Kidney (tissue), 14 donors: ENCODE results near the gene MSLN. TPM values are rescaled to one million over a fixed set of nuclear protein-coding genes. Genes with fewer than 3 reads are reported as not detected.
A peak's percentile ranks its signal among the peaks of the same experiment; 100 is the strongest.

Experiments
- DNase-seq, 5 donors: peaks; one replicate each; pipeline ENCODE4 v3.0.0-alpha.2; 2013 to 2020
- FAIRE-seq: peaks from 2 replicates; lab custom pipeline; 2012; peaks lifted over from hg19 to GRCh38; lab: Jason Lieb, UNC
- H3K27ac ChIP-seq, 2 donors: one replicate each; pipeline ENCODE4 v1.7.0; 2013; ENCODE audit warnings: low read depth in 2 of 2, low read length in 2 of 2, inconsistent platforms in 1 of 2
- H3K27me3 ChIP-seq: one replicate; pipeline ENCODE4 v1.7.1; 2013; ENCODE audit warnings: low read length, inconsistent platforms; ENCODE audit not compliant: control insufficient read depth, insufficient read depth
- H3K36me3 ChIP-seq, 3 donors: one replicate each; pipeline versions ENCODE4 v1.7.0 to v1.7.1; 2013; ENCODE audit warnings: low read length in 3 of 3, control low read depth in 1 of 3, inconsistent platforms in 1 of 3; ENCODE audit not compliant: insufficient read depth in 3 of 3, control insufficient read depth in 2 of 3
- H3K4me1 ChIP-seq, 3 donors: one replicate each; pipeline versions ENCODE4 v1.7.0 to v1.7.1; 2013; ENCODE audit warnings: low read length in 3 of 3, inconsistent platforms in 1 of 3, low read depth in 1 of 3; ENCODE audit not compliant: control insufficient read depth in 2 of 3, insufficient read depth in 2 of 3
- H3K4me3 ChIP-seq, 3 donors: one replicate each; pipeline versions ENCODE4 v1.7.0 to v1.8.1; 2013; ENCODE audit warnings: low read length in 3 of 3, control low read depth in 1 of 3, inconsistent platforms in 1 of 3
- H3K9ac ChIP-seq, 3 donors: one replicate each; pipeline versions ENCODE4 v1.7.0 to v1.7.1; 2013; ENCODE audit warnings: low read length in 3 of 3, control low read depth in 1 of 3, inconsistent platforms in 1 of 3
- H3K9me3 ChIP-seq, 3 donors: one replicate each; pipeline versions ENCODE4 v1.7.0 to v1.7.1; 2013; ENCODE audit warnings: low read length in 3 of 3, control low read depth in 1 of 3, inconsistent platforms in 1 of 3; ENCODE audit not compliant: control insufficient read depth in 2 of 3, insufficient read depth in 1 of 3
- intact Hi-C: fragments of 100-400 bp; cut with DNase I; formaldehyde crosslinking; loops from one replicate; pipeline ENCODE4 v1.11.1; 2022
- polyA plus RNA-seq: library from polyadenylated mRNA; stranded (reverse); fragments of 350-450 nt; fragmentation: Illumina TruSeq; extraction: RNeasy Lipid Tissue Mini Kit (QIAGEN cat#74804); gene quantifications from one replicate; pipeline ENCODE4 v1.2.3, GENCODE V29; 2014; ENCODE audit warnings: low read depth, low replicate concordance; ENCODE audit not compliant: insufficient read depth
- total RNA-seq: library from RNA; stranded (reverse); fragmentation: NEBNext Ultra II Directional; extraction: Animal tissue kit (Norgen Biotek cat#: 25700); gene quantifications from one replicate; pipeline ENCODE4 v1.2.1, GENCODE V29; 2021
- TF ChIP-seq, protein P1 (sequence below): IDR thresholded peaks from 3 replicates; pipeline ENCODE4 v1.5.1; 2012; ENCODE audit warnings: mild to moderate bottlenecking, moderate library complexity, borderline replicate concordance; ENCODE audit not compliant: insufficient read depth; ENCODE audit errors: extremely low read depth
- donor health status: control.
- donor health status: control.
- donor health status: control.
- donor health status: control.
- donor health status: control.
- donor health status: DM: yes; HTN: yes; CAD: no.
- donor health status: Normal renal cell carcinoma (clear cell type).

Gene MSLN
- total and polyA plus RNA-seq, 2 donors from 2014 or later, result 3.7 to 19.4 TPM

DNA sequence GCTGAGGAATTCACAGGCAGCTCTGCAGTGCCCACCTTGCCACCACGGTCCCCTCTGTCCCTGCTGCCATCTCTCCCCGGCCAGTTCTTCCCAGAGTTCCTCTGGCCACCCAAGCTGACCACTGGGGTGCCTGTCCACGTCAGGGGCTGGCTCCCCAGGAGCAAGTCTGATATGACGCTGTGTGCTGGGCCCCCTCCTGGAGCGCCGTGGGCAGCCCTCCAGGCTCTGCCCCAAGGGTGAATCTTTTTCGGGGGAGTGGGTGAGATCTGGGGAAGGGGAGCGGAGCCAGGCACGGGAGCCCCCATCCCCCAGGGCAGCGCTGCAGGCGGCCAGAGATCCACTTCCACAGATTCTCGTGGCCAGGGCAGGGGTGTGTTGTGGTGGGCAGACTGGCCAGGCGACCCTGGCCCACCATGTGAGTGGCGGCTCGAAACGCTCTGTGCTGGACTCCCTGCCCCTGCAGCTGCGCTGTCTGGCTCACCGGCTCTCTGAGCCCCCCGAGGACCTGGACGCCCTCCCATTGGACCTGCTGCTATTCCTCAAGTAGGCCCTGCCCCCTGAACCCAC lies 3.7 kb downstream of the MSLN start:
- H3K4me3 ChIP-seq, result no peak overlapping the region
- no peaks in the 10 kb centered on the region for H3K36me3 ChIP-seq
- H3K9ac ChIP-seq, result no peak overlapping the region
- no peaks in the 10 kb centered on the region for H3K4me1 ChIP-seq
- H3K9me3 ChIP-seq, result no peaks in the 10 kb centered on the region
- H3K27ac ChIP-seq, result no peak overlapping the region
- DNase-seq (peak in 1 of 5 donors; percentile 39), FAIRE-seq (no peak)
- no peaks in the 10 kb centered on the region for H3K27me3 ChIP-seq
- intact Hi-C loops, result no loop called here
- TF ChIP-seq, protein P1, sequence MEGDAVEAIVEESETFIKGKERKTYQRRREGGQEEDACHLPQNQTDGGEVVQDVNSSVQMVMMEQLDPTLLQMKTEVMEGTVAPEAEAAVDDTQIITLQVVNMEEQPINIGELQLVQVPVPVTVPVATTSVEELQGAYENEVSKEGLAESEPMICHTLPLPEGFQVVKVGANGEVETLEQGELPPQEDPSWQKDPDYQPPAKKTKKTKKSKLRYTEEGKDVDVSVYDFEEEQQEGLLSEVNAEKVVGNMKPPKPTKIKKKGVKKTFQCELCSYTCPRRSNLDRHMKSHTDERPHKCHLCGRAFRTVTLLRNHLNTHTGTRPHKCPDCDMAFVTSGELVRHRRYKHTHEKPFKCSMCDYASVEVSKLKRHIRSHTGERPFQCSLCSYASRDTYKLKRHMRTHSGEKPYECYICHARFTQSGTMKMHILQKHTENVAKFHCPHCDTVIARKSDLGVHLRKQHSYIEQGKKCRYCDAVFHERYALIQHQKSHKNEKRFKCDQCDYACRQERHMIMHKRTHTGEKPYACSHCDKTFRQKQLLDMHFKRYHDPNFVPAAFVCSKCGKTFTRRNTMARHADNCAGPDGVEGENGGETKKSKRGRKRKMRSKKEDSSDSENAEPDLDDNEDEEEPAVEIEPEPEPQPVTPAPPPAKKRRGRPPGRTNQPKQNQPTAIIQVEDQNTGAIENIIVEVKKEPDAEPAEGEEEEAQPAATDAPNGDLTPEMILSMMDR, result no peak

DNA sequence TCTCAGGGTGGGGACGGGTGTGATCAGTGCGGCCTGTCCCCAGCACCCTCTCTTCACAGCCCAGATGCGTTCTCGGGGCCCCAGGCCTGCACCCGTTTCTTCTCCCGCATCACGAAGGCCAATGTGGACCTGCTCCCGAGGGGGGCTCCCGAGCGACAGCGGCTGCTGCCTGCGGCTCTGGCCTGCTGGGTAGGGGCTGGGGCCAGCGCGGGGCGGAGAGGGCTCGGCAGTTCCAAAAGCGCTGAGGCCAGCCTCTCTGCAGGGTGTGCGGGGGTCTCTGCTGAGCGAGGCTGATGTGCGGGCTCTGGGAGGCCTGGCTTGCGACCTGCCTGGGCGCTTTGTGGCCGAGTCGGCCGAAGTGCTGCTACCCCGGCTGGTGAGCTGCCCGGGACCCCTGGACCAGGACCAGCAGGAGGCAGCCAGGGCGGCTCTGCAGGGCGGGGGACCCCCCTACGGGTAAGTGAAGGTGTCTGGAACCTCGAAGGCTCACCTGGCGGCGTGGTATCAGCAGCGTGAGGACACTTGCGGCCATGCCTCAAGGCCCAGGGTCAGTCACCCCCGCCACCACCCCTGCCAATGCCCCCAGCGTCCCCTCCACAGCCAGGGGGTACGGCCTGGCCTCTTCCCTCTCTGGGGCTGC lies 4.4 kb downstream of the MSLN start:
- TF ChIP-seq, protein P1, result no peak
- Histone ChIP-seq H3K27ac (no peak overlapping the region), H3K27me3 (no peaks in the 10 kb centered on the region), H3K4me3 (no peak overlapping the region), H3K9me3 (no peaks in the 10 kb centered on the region), H3K4me1 (no peaks in the 10 kb centered on the region), H3K36me3 (no peaks in the 10 kb centered on the region), H3K9ac (no peak overlapping the region)
- intact Hi-C loops, result no loop called here
- DNase-seq (peak in 1 of 5 donors; percentile 44), FAIRE-seq (no peak)

DNA sequence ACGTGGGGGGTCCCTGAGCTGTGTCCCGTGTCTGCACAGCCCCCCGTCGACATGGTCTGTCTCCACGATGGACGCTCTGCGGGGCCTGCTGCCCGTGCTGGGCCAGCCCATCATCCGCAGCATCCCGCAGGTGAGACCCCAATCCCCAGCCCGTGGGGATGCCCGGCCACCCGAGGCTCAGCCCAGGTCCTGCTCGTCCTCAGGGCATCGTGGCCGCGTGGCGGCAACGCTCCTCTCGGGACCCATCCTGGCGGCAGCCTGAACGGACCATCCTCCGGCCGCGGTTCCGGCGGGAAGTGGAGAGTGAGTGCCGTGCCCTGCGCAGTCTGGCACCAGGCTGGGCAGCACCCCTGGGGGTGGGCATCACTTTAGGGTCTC lies 4.9 kb downstream of the MSLN start:
- peak in 2 of 5 donors; percentile 45 to 70 for DNase-seq
- no peak overlapping the region for H3K9ac ChIP-seq
- no peak overlapping the region for H3K27ac ChIP-seq
- intact Hi-C loops, result no loop called here
- H3K36me3 ChIP-seq, result no peaks in the 10 kb centered on the region
- no peaks in the 10 kb centered on the region for H3K4me1 ChIP-seq
- FAIRE-seq, result no peak
- no peak overlapping the region for H3K4me3 ChIP-seq
- no peaks in the 10 kb centered on the region for H3K27me3 ChIP-seq
- no peaks in the 10 kb centered on the region for H3K9me3 ChIP-seq
- TF ChIP-seq, protein P1, result no peak
